ENCODE results near the gene GREM1. TPM values are rescaled to one million over a fixed set of nuclear protein-coding genes. Genes with fewer than 3 reads are reported as not detected.

The GREM1 gene
- polyA plus RNA-seq, 1 donor: 3.3 TPM

- no peak for DNase-seq (ENCODE audit: low read depth)
Observed at GRCh38 chr15:32694222-32694983, 23.4 kb upstream of the GREM1 start.

- DNase-seq (ENCODE audit: low read depth): no peak
Observed at GRCh38 chr15:32698773-32699390, 18.9 kb upstream of the GREM1 start.

GRCh38 chr15:32700501-32701150 is 17.2 kb upstream of the GREM1 start:
- DNase-seq (ENCODE audit: low read depth): no peak

GRCh38 chr15:32701863-32702262 is 15.9 kb upstream of the GREM1 start:
- DNase-seq (ENCODE audit: low read depth): no peak

DNA sequence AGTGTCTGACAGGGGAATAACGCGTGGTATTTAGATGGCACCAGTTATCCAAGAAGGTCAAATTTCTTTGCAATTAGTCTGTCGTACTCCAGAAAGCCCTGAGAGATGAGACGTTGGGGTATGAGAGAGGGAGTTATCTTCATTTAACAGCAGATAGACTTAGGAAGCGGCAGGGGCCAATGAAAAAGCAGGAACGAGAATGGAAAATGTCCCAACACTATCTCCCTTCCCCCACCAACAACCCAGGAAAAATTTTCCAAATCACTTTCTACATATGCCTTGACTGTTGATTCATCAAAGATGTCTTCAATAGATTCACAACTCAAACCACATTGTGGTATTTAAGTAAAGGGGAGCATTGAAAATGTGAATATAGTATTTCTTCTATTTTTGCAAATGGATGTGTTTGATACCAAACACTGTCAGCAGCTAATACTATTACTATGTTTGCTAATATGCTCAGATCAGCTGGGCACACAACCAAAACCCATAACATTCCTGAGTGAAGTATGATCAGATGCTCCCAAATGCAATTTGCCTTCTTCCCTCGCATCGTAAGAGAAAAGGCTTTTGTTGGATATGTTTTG is 13.3 kb upstream of the GREM1 start:
- no peak for DNase-seq (ENCODE audit: low read depth)

- no peak for DNase-seq (ENCODE audit: low read depth)
Observed at GRCh38 chr15:32705446-32705845, 12.4 kb upstream of the GREM1 start.

DNA sequence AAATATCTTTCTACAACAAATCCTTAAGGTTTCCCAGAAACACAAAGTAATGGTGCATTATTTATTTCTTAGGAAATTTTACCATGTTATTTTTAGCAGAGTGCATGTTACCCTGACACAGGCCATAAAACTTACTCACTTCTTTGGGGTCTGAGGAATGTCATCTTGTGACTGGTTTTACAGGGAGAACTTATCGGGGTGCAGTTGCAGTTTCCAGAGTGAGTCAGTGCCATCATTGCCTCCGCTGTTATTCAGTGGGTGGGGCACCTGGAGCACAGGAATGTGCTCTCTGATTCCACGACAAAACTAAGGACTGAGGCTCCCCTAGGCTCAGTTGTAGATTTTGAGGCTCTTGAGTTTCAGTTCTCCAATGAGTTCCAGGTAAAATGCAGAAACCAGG is 11.1 kb upstream of the GREM1 start:
- no peak for DNase-seq (ENCODE audit: low read depth)

- no peak for DNase-seq (ENCODE audit: low read depth)
Observed at GRCh38 chr15:32707436-32707835, 10.4 kb upstream of the GREM1 start.

DNA sequence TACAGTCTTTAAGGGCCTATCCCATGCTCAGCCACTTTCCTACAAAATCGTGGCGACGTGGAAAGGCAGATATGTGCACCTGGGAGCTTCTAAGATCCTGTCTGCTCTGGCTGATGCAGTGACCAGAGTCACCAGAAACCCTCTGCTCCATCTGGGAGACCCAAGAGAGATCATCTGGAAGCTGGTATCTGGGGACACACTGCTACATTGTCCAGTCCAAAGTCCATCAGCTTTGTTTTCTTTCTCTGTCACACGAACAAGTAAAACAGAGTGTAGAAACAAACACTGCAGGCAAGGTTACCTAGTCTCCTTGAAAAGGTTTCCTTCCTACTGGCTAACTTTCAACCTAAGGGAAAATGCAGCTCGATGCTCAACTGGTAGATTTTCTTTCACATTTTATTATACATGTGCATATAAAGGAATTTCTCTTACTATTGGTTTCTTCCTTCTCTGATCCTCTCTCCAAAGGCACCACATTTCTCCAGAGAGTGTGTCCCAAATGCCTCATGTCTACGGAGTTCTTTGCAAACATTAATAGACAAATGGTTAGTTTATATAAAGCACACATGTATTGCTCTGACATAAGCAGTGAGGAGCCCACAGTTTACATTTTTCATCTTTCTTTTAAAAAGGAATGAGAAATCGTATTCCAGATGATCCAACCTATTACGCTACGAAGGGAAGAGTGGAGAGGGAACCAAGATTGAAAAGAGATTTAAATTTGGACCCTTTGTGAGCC is 8.3 kb upstream of the GREM1 start:
- no peak for DNase-seq (ENCODE audit: low read depth)

DNA sequence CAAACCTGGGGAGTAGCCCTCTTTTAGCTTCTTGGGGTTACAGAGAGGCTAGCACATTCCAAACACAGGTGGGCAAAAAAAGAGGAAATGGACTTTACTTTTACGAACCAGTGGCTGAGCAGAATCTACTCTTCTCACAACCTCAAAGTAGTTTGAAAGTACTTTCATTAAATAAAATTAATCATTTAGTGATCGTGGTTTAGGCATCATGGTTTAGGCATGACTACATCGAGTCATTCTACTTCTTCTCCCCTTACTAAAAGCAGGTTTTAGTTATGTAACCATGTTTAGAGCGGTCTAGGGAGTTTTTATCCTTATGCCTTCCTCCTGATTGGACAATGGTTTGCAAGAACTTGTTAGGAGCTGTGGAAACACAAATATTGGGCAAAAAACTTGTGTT is 2.5 kb upstream of the GREM1 start:
- DNase-seq (ENCODE audit: low read depth): no peak

GRCh38 chr15:32716216-32716914 is 1.4 kb upstream of the GREM1 start:
- DNase-seq (ENCODE audit: low read depth): no peak

GRCh38 chr15:32716915-32717425 is 834 bp upstream of the GREM1 start:
- no peak for DNase-seq (ENCODE audit: low read depth)

DNA sequence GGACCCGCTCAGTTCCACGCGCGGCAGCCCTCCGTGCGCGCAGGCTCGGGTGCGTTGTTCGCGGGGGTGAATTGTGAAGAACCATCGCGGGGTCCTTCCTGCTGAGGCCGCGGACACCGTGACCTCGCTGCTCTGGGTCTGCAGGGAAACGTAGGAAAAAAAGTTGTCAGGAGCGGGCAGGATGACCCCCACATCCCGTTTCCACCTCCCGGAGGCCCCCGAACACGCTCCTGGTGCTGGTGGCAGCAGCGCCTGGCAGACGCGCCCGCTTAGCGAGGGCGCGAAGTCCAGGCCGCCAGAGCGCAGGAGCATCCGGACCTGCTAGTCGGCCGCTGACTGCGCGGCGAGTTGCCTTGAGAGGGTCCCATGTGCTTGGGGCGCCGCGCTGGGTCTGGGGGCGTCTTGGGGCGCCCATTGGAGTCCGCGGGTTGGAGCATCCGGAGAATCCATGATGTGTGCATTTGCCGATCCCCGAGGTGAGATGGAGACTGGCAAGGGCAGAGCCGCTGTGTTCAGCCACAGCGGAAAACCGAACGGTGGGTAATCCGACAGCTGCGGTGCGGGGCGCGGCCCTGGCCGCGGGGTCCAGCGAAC is 520 bp downstream of the GREM1 start:
- no peak for DNase-seq (ENCODE audit: low read depth)

- DNase-seq (ENCODE audit: low read depth): no peak
Observed at GRCh38 chr15:32718821-32719716, 1.3 kb downstream of the GREM1 start.

DNA sequence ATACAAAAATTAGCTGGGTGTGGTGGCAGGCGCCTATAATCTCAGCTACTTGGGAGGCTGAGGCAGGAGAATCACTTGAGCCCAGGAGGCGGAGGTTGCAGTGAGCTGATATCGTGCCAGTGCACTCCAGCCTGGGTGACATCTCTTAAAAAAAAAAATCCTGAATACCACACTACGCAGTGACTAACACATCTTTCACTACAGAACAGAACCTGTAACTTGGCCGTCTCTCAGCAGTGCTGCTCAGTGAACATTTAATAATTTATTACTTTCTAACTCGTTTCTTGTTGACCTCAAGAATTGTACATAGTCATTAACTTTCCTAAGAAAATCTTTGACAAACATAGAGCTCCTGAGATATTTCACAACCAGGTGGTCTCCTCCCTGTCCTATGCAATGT is 3.8 kb downstream of the GREM1 start:
- DNase-seq (ENCODE audit: low read depth): no peak

DNA sequence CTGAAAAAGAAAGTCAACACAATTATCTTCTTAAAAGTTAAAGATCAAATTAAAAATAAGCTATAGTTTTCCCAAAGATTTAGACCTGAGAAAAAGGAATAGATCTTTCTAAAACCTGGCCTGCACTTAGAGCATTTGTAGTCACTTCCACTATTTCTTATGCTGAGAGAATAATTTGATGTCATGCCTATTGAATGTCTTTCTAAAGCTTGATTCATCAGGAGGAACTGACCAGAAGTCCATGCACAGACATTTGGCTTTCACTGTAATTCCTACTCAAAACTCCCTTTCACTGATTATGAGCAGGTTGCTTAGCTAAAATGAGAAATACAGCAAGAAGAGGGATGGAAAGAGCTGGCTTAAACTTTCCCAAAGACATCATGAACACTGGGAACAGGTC is 4.3 kb downstream of the GREM1 start:
- DNase-seq (ENCODE audit: low read depth): no peak

- DNase-seq (ENCODE audit: low read depth): no peak
Observed at GRCh38 chr15:32723171-32723948, 5.6 kb downstream of the GREM1 start.

DNA sequence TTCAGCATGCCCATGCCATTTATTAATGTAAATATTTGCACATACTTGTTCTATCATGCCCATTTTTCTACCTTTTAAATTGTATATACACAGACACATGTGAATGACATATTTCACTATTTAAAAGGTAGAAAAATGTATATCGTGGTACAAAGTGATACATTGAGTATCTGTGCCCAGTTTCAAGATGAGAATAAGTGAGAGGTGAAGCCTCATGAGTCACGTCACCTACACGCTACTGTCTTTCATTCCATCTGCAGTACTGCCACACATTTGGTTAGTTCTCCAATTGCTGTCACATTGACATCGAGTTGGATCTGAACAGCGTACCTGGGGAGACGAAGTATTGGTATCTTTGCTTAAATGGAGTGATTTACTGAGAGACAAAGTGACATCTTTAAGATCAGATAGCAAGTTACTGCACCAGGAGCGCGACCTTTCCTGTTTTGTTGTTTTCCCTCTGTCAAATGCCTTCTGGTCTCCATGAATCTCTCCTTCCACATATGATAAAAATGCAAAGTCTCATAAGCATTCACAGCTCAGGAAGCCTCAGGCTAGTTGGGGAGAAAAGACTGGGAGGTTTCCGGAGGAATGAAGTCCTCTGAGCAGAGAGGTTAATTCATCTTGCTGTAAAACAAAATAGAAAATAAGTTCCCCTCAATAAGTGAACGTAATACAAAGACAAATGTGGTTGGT is 12.0 kb downstream of the GREM1 start:
- no peak for DNase-seq (ENCODE audit: low read depth)

Measured in forelimb muscle (tissue), 1 donor.